ENCODE data around the gene RAMP3. TPM values are rescaled to one million over a fixed set of nuclear protein-coding genes. Genes with fewer than 3 reads are reported as not detected.
"Not testable (repeated sequence)": the region's sequence is repeated elsewhere in the genome, so short reads cannot be mapped to it uniquely, and the experiment has no call there.

RAMP3 gene
- polyA plus RNA-seq, 1 donor (not counting 4 experiments of a cell fraction or from before 2014, with no cell fraction given) = not detected

- no peak overlapping the region for H3K27ac ChIP-seq (ENCODE audit: control insufficient read depth, insufficient read depth, low read length)
- no peak overlapping the region for H3K9ac ChIP-seq (ENCODE audit: control insufficient read depth, extremely low read depth, insufficient read depth, low read length)
- H3K9me1 ChIP-seq (ENCODE audit: control insufficient read depth, extremely low read depth, insufficient read depth, low read length) = no peaks in the 10 kb centered on the region
- no peak for TF ChIP-seq EZH2 (IDR thresholded peaks at IDR 0.05; ENCODE audit: low read length)
- TF ChIP-seq, protein P1, sequence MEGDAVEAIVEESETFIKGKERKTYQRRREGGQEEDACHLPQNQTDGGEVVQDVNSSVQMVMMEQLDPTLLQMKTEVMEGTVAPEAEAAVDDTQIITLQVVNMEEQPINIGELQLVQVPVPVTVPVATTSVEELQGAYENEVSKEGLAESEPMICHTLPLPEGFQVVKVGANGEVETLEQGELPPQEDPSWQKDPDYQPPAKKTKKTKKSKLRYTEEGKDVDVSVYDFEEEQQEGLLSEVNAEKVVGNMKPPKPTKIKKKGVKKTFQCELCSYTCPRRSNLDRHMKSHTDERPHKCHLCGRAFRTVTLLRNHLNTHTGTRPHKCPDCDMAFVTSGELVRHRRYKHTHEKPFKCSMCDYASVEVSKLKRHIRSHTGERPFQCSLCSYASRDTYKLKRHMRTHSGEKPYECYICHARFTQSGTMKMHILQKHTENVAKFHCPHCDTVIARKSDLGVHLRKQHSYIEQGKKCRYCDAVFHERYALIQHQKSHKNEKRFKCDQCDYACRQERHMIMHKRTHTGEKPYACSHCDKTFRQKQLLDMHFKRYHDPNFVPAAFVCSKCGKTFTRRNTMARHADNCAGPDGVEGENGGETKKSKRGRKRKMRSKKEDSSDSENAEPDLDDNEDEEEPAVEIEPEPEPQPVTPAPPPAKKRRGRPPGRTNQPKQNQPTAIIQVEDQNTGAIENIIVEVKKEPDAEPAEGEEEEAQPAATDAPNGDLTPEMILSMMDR (optimal IDR thresholded peaks at IDR 0.05 in 1 of 3, IDR thresholded peaks at IDR 0.05 in 1 of 3, conservative IDR thresholded peaks at IDR 0.05 in 1 of 3; ENCODE audit: extremely low read depth in 1 of 3, insufficient read depth in 2 of 3, low read length in 3 of 3) = peak in 1 of 3 experiments; percentile 17
- no peaks in the 10 kb centered on the region for H4K20me1 ChIP-seq (ENCODE audit: control insufficient read depth, extremely low read depth, insufficient read depth, low read length)
- H3K4me1 ChIP-seq (ENCODE audit: control insufficient read depth, extremely low read depth, insufficient read depth, low read length) = peaks cover 3% of the 10 kb centered on the region
- no peaks in the 10 kb centered on the region for H3K36me3 ChIP-seq (ENCODE audit: control insufficient read depth in 2 of 2, extremely low read depth in 1 of 2, insufficient read depth in 2 of 2, low read length in 2 of 2)
- no peak overlapping the region for H2AFZ ChIP-seq (ENCODE audit: control insufficient read depth, low read length)
- dilution Hi-C loops (cut with MboI; ENCODE audit: extremely low pct_ligation_motif_present, low sequenced_read_pairs) = no loop called here
- no peaks in the 10 kb centered on the region for H3K9me3 ChIP-seq (ENCODE audit: control insufficient read depth, low read depth, low read length)
- DNase-seq (ENCODE audit: low read depth, low spot score) (no peak), FAIRE-seq (no peak)
- H3K4me3 ChIP-seq (ENCODE audit: control insufficient read depth in 2 of 3, extremely low read depth in 1 of 3, insufficient read depth in 2 of 3, low read depth in 1 of 3, low read length in 3 of 3) = no peak overlapping the region
- H3K79me2 ChIP-seq (ENCODE audit: control insufficient read depth, insufficient read depth, low read length) = no peaks in the 10 kb centered on the region
- no peak overlapping the region for H3K4me2 ChIP-seq (ENCODE audit: control insufficient read depth, extremely low read depth, insufficient read depth, low read depth, low read length)
- H3K27me3 ChIP-seq (ENCODE audit: control insufficient read depth, extremely low read depth, insufficient read depth, low read length) = peaks cover 18% of the 10 kb centered on the region
Observed at GRCh38 chr7:45153233-45153632, 4.4 kb upstream of the RAMP3 start.

GRCh38 chr7:45153861-45154260 lies 3.7 kb upstream of the RAMP3 start:
- DNase-seq (ENCODE audit: low read depth, low spot score); H3K27ac ChIP-seq (ENCODE audit: control insufficient read depth, insufficient read depth, low read length); FAIRE-seq; H3K4me3 ChIP-seq (ENCODE audit: control insufficient read depth in 2 of 3, extremely low read depth in 1 of 3, insufficient read depth in 2 of 3, low read depth in 1 of 3, low read length in 3 of 3); H3K9ac ChIP-seq (ENCODE audit: control insufficient read depth, extremely low read depth, insufficient read depth, low read length); H3K9me3 ChIP-seq (ENCODE audit: control insufficient read depth, low read depth, low read length); H3K9me1 ChIP-seq (ENCODE audit: control insufficient read depth, extremely low read depth, insufficient read depth, low read length); H4K20me1 ChIP-seq (ENCODE audit: control insufficient read depth, extremely low read depth, insufficient read depth, low read length); H3K79me2 ChIP-seq (ENCODE audit: control insufficient read depth, insufficient read depth, low read length); H3K36me3 ChIP-seq (ENCODE audit: control insufficient read depth in 2 of 2, extremely low read depth in 1 of 2, insufficient read depth in 2 of 2, low read length in 2 of 2); H3K4me1 ChIP-seq (ENCODE audit: control insufficient read depth, extremely low read depth, insufficient read depth, low read length); H3K4me2 ChIP-seq (ENCODE audit: control insufficient read depth, extremely low read depth, insufficient read depth, low read depth, low read length); dilution Hi-C loops (cut with MboI; ENCODE audit: extremely low pct_ligation_motif_present, low sequenced_read_pairs); H2AFZ ChIP-seq (ENCODE audit: control insufficient read depth, low read length): not testable (repeated sequence)
- H3K27me3 ChIP-seq (ENCODE audit: control insufficient read depth, extremely low read depth, insufficient read depth, low read length) = peaks cover 24% of the 10 kb centered on the region

GRCh38 chr7:45155357-45155900 lies 2.2 kb upstream of the RAMP3 start:
- no peak overlapping the region for H2AFZ ChIP-seq (ENCODE audit: control insufficient read depth, low read length)
- H3K79me2 ChIP-seq (ENCODE audit: control insufficient read depth, insufficient read depth, low read length) = no peaks in the 10 kb centered on the region
- H4K20me1 ChIP-seq (ENCODE audit: control insufficient read depth, extremely low read depth, insufficient read depth, low read length) = no peaks in the 10 kb centered on the region
- no peaks in the 10 kb centered on the region for H3K9me3 ChIP-seq (ENCODE audit: control insufficient read depth, low read depth, low read length)
- H3K36me3 ChIP-seq (ENCODE audit: control insufficient read depth in 2 of 2, extremely low read depth in 1 of 2, insufficient read depth in 2 of 2, low read length in 2 of 2) = no peaks in the 10 kb centered on the region
- no peak for TF ChIP-seq EZH2 (IDR thresholded peaks at IDR 0.05; ENCODE audit: low read length)
- TF ChIP-seq, protein P1 (optimal IDR thresholded peaks at IDR 0.05 in 1 of 3, IDR thresholded peaks at IDR 0.05 in 1 of 3, conservative IDR thresholded peaks at IDR 0.05 in 1 of 3; ENCODE audit: extremely low read depth in 1 of 3, insufficient read depth in 2 of 3, low read length in 3 of 3) = no peak
- H3K4me2 ChIP-seq (ENCODE audit: control insufficient read depth, extremely low read depth, insufficient read depth, low read depth, low read length) = no peak overlapping the region
- H3K9ac ChIP-seq (ENCODE audit: control insufficient read depth, extremely low read depth, insufficient read depth, low read length) = no peak overlapping the region
- H3K27ac ChIP-seq (ENCODE audit: control insufficient read depth, insufficient read depth, low read length) = no peak overlapping the region
- H3K4me1 ChIP-seq (ENCODE audit: control insufficient read depth, extremely low read depth, insufficient read depth, low read length) = peaks cover 3% of the 10 kb centered on the region
- DNase-seq (ENCODE audit: low read depth, low spot score) (no peak), FAIRE-seq (no peak)
- H3K4me3 ChIP-seq (ENCODE audit: control insufficient read depth in 2 of 3, extremely low read depth in 1 of 3, insufficient read depth in 2 of 3, low read depth in 1 of 3, low read length in 3 of 3) = no peak overlapping the region
- no peaks in the 10 kb centered on the region for H3K9me1 ChIP-seq (ENCODE audit: control insufficient read depth, extremely low read depth, insufficient read depth, low read length)
- dilution Hi-C loops (cut with MboI; ENCODE audit: extremely low pct_ligation_motif_present, low sequenced_read_pairs) = no loop called here
- H3K27me3 ChIP-seq (ENCODE audit: control insufficient read depth, extremely low read depth, insufficient read depth, low read length) = peaks cover 35% of the 10 kb centered on the region

Data from keratinocyte (primary cell).